NT2/D1 (cell line): ENCODE measurements around the gene NOS1.

Experiments used
- YY1 ChIP-seq: IDR thresholded peaks from 2 replicates; pipeline ENCODE4 v1.6.1; 2011; ENCODE audit not compliant: insufficient read length, insufficient read depth
- ZNF274 ChIP-seq: IDR thresholded peaks from 2 replicates; pipeline ENCODE4 v1.6.1; 2011; ENCODE audit warnings: mild to moderate bottlenecking, low read depth, low read length

- TF ChIP-seq YY1 (no peak), ZNF274 (no peak)
Observed at GRCh38 chr12:117277875-117278274, 83.6 kb downstream of the NOS1 start.
